GM18858 (cell line): Measurements from ENCODE around the gene SIM2.

ENCODE experiments used
- ATAC-seq: cut with Tn5 transposase; IDR thresholded peaks from one replicate; pipeline ENCODE4 v1.9.1; 2021; ENCODE audit not compliant: unreplicated experiment

The SIM2 gene

DNA sequence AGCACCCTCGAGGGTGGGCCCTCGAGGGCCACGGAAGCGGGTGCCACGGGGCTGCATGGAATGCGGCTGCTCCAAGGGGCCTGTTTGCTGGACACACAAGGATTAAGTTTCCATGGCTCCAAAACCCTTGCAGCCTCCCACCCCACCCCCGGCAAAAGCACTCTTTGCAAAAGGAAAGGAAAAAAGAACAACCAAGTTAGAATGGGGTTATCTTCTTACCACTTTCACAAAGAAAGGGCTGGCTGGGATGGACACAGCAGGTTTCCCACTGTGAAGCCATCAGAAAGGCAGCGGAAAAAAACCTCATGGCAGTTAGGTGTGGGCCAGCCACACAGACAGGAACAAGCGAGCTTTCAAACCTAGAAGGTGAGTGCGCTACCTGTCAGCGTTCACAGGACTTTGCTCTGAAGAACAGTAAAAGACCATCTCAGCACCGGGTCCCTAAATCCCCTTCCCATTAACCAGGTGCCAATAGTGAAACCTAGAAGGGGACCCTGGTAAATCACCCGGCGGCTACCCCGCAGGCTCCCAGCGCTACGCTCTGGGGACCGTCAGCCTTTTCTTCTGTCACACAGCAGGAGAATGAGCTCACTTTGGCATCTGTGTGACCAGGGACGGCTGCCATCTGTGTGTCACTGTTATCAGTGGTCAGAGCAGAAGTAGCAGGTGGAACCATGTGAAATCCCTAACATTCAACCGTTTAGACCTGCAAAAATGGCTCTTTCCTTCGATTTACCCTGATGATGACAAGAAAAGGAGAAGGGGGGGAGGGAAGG is 93.0 kb downstream of the SIM2 start:
- no peak for ATAC-seq

DNA sequence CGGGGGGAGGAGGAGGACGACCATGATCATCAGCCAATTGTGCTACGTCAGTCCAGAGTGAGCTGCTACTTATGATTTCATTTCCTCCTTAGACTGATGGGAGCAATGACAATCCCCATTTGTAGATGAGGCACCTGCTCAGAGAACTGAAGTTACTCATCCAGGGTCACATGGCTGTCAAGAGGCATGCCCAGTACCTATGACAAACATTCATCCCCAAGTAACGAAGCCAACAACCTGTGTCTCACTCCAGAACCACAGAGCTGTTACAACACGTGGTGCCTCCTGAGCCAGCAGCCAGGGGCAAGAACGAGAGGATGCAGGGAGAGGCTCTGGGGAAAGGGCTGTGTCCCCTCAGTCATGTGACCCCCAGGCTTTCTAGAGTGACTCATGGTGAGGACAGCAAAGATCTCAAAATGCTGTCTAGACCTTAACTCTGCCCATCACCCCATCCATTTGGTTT is 93.6 kb downstream of the SIM2 start:
- no peak for ATAC-seq

DNA sequence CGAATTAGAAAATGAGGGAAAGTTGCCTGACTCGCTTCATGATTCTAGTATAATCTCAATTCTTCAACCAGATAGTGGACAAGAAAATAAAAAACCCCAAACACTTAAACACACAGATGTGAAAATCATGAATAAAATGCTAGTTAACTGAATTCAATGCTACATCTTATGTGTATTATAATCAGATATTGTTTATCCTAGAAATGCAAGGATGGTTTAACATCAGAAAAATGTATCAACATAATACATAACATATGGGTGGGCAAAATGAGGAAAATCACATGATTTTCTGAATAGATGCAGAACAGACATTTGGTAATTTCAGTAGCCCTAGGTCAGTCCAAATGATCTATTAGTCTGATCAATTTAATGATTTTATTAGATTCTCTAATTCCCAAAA is 97.2 kb downstream of the SIM2 start:
- ATAC-seq: no peak

DNA sequence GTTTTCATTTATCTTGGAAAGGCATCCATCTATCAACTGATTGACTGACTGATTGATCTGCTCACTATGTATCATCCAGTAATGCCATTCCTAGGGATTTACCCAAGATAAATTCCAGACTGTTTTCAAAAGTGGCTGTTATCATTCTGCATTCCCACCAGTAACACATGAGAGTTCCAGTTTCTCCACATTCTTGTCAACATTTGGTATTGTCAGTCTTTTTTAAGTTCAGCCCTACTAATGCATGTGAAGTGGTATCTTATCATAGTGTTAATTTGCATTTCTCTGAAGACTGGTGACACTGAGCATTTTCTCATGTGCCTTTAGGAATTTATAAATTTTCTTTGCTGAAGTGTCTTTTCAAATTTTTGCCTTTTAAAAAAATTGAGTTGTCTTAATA is 99.6 kb downstream of the SIM2 start:
- ATAC-seq: no peak
